Motor neuron (in vitro differentiated cells): ENCODE data around the gene ENKUR. TPM values are rescaled to one million over a fixed set of nuclear protein-coding genes. Genes with fewer than 3 reads are reported as not detected.

Experiments
- ATAC-seq, 8 experiments: fragments of 200-7000 bp; cut with Tn5 transposase; replicated peaks in 6 of 8; 2 replicates each; pipeline ENCODE4 v1.8.0; 2021; ENCODE audit warnings: mild to moderate bottlenecking in 8 of 8, moderate library complexity in 8 of 8
- H3K27ac ChIP-seq, 2 donors: fragments of 250-450 bp; sonication (Bioruptor Pico); 2 replicates each; pipeline ENCODE4 v1.9.0; 2021; ENCODE audit warnings: antibody characterized with exemption in 2 of 2, mild to moderate bottlenecking in 2 of 2, moderate library complexity in 1 of 2
- H3K4me1 ChIP-seq, 2 donors: fragments of 250-450 bp; sonication (Bioruptor Pico); replicated peaks in 1 of 2; 2 replicates each; pipeline ENCODE4 v1.6.1; 2021; ENCODE audit warnings: antibody characterized with exemption in 2 of 2, mild to moderate bottlenecking in 2 of 2, moderate library complexity in 1 of 2
- H3K4me3 ChIP-seq, 5 donors: fragments of 250-450 bp; sonication (Bioruptor Pico); 2 replicates each; pipeline ENCODE4 v1.9.0; 2021; ENCODE audit warnings: antibody characterized with exemption in 5 of 5, mild to moderate bottlenecking in 5 of 5, moderate library complexity in 4 of 5
- WGBS, 10 experiments: fragments of 450-650 bp; shearing (Covaris generic); methylation state at CpG; one replicate each; pipeline ENCODE4 v1.0.0; 2022; 5-methylcytosine and 5-hydroxymethylcytosine counted together
- in situ Hi-C, 9 experiments: fragments of 400-800 bp; cut with MboI; loops; one replicate each; pipeline ENCODE4 v1.15.0; 2021; ENCODE audit warnings: low sequenced_read_pairs in 9 of 9, low pct_unique_long_range_greater_than_20kb in 2 of 9; ENCODE audit not compliant: unreplicated experiment in 9 of 9
- total RNA-seq, 8 experiments: library from RNA; unstranded; fragments of 300-600 nt; gene quantifications; 2 replicates each; pipeline versions ENCODE4 v1.2.3 to v1.2.4, GENCODE V29; 2022

The ENKUR gene
- total RNA-seq, 8 experiments from 2014 or later, result 0.45 to 33.6 (median 4.1) TPM

DNA sequence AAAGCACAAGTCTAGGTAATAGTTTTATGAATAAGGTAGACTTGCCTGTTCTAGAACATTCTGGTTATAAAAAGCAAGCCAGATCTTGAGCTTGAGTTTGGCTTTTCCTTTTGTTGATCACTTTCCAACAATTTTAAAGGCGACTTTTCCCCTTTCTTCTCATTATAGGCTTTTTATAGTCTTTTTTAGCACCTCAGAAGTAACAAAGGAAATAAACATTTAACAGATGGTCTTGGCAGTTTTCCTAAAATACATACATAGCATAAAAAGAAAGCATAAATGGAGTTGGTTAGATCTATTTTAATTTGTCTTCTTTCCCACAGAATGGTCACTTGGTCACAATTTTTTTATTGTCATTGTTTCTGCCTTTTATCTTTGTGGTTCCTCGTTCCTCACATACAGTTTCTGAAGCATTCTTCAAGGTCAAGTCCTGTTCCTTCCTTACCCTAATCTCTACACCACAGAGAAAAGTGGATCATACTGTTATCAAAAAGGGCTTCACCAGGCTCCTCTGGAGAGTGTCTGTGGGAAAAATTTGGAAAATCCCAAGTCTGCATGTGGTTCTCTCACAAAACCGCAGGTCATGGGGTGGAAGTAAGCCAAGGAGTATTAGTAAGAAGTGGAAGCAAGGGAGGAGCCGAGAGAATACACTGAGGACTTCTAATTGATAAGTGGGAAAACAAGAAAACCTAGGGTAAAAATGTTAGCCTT, 31.8 kb upstream of the ENKUR start:
- in situ Hi-C loops, result no loop called here
- Histone ChIP-seq H3K4me1 (no peaks in the 10 kb centered on the region), H3K4me3 (no peak overlapping the region), H3K27ac (no peak overlapping the region)
- ATAC-seq, result peak in 1 of 8 experiments; percentile 50
- 23 to 100% (median 83%) methylated on average over 1 to 4 of the region's 4 CpGs for WGBS, 10 experiments

GRCh38 chr10:25047088-25047487, 31.1 kb upstream of the ENKUR start:
- Histone ChIP-seq H3K4me1 (no peaks in the 10 kb centered on the region), H3K27ac (no peak overlapping the region), H3K4me3 (no peak overlapping the region)
- in situ Hi-C loops, result no loop called here
- no peak for ATAC-seq
- WGBS, 10 experiments, result 25 to 100% (median 90%) methylated on average over 1 to 2 of the region's 2 CpGs

- 0 to 100% (median 60%) methylated on average over 1 of the region's 1 CpG; no CpG with 5 or more reads in 2 of the 10 experiments for WGBS, 10 experiments
- ATAC-seq, result no peak
- in situ Hi-C loops, result no loop called here
- Histone ChIP-seq H3K27ac (no peak overlapping the region), H3K4me3 (no peak overlapping the region), H3K4me1 (no peaks in the 10 kb centered on the region)
Measured at GRCh38 chr10:25046641-25047040, 30.7 kb upstream of the ENKUR start.

GRCh38 chr10:25039531-25039930, 23.6 kb upstream of the ENKUR start:
- in situ Hi-C loops, result no loop called here
- no peak for ATAC-seq

GRCh38 chr10:25038325-25038724, 22.4 kb upstream of the ENKUR start:
- WGBS, 10 experiments, result 43 to 100% (median 72%) methylated on average over 1 to 2 of the region's 2 CpGs
- no peak overlapping the region for H3K4me3 ChIP-seq
- ATAC-seq, result no peak
- in situ Hi-C loops, result no loop called here
- no peaks in the 10 kb centered on the region for H3K4me1 ChIP-seq
- H3K27ac ChIP-seq, result no peak overlapping the region

More at GRCh38 chr10:25039531-25039930, 23.6 kb upstream of the ENKUR start:
- H3K4me1 ChIP-seq, result no peaks in the 10 kb centered on the region
- H3K27ac ChIP-seq, result no peak overlapping the region
- no peak overlapping the region for H3K4me3 ChIP-seq

GRCh38 chr10:25036381-25036780, 20.4 kb upstream of the ENKUR start:
- no peaks in the 10 kb centered on the region for H3K4me1 ChIP-seq
- no peak for ATAC-seq
- no peak overlapping the region for H3K4me3 ChIP-seq
- WGBS, 10 experiments, result 71 to 90% (median 79%) methylated on average over 2 to 3 of the region's 3 CpGs; no CpG with 5 or more reads in 5 of the 10 experiments
- in situ Hi-C loops, result no loop called here
- H3K27ac ChIP-seq, result no peak overlapping the region

- in situ Hi-C loops, result no loop called here
- WGBS, 10 experiments, result 86 to 100% (median 94%) methylated on average over 2 of the region's 2 CpGs
- Histone ChIP-seq H3K27ac (no peak overlapping the region), H3K4me1 (no peaks in the 10 kb centered on the region), H3K4me3 (no peak overlapping the region)
- ATAC-seq, result no peak
Measured at GRCh38 chr10:25029519-25029918, 13.6 kb upstream of the ENKUR start.

- Histone ChIP-seq H3K4me1 (no peaks in the 10 kb centered on the region), H3K4me3 (no peak overlapping the region), H3K27ac (no peak overlapping the region)
- in situ Hi-C loops, result no loop called here
- 30 to 100% (median 100%) methylated on average over 1 of the region's 1 CpG; no CpG with 5 or more reads in 1 of the 10 experiments for WGBS, 10 experiments
- no peak for ATAC-seq
Measured at GRCh38 chr10:25028711-25029110, 12.8 kb upstream of the ENKUR start.

DNA sequence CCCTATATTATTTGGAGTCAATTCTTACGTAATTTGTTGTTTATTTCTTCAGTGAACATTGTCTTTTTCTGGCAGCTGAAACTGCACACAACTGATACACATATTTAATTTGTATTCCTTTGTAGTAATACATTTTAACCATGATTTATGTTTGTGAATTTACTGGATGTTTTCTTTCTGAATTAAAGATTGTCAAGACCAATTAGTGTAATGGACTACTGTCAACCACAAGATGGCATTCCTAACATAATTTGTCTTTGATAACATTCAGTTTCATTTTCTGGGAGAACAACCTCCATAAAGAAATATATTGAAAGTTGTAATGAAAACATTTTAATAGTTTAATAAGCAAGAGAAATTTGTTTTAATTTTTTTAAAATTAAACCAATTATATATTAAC, 10.5 kb upstream of the ENKUR start:
- H3K4me1 ChIP-seq, result no peaks in the 10 kb centered on the region
- ATAC-seq, result no peak
- in situ Hi-C loops, result no loop called here
- no peak overlapping the region for H3K4me3 ChIP-seq
- 79 to 100% (median 100%) methylated on average over 1 of the region's 1 CpG; no CpG with 5 or more reads in 2 of the 10 experiments for WGBS, 10 experiments
- no peak overlapping the region for H3K27ac ChIP-seq

GRCh38 chr10:25024528-25024927, 8.6 kb upstream of the ENKUR start:
- no peak overlapping the region for H3K4me3 ChIP-seq

GRCh38 chr10:25023278-25023677, 7.3 kb upstream of the ENKUR start:
- in situ Hi-C loops, result no loop called here
- WGBS, 10 experiments, result 67 to 100% (median 97%) methylated on average over 1 to 3 of the region's 3 CpGs; no CpG with 5 or more reads in 1 of the 10 experiments
- ATAC-seq, result no peak
- no peak overlapping the region for H3K4me3 ChIP-seq
- no peak overlapping the region for H3K27ac ChIP-seq
- H3K4me1 ChIP-seq, result peaks cover under 1 to 1% of the 10 kb centered on the region in 2 donors

More at GRCh38 chr10:25024528-25024927, 8.6 kb upstream of the ENKUR start:
- no peaks in the 10 kb centered on the region for H3K4me1 ChIP-seq
- ATAC-seq, result no peak
- in situ Hi-C loops, result no loop called here
- WGBS, 10 experiments, result 27 to 100% (median 94%) methylated on average over 1 to 8 of the region's 8 CpGs; no CpG with 5 or more reads in 1 of the 10 experiments
- H3K27ac ChIP-seq, result no peak overlapping the region

DNA sequence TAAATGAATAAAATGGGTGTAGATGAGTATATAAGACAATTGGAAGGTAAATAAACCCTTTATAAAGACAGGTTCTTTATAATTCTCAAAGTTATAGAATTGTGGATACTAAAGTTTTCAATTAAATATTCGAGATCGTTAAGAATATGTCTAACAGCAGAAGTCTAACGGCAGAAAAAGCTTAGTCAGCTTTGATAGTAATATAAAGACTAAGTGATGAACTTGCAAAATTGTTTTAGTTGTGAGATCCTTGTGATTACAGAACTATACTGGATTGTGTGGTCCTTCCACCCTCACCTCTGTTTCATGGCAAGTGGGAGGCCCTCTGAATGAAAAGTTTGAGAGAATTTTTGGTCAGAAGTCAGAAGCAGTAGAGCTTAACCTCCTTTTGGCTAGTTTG, 2.7 kb upstream of the ENKUR start:
- 94 to 100% (median 99%) methylated on average over 1 to 3 of the region's 3 CpGs; no CpG with 5 or more reads in 2 of the 10 experiments for whole genome bisulfite sequencing, 10 experiments
- Histone ChIP-seq H3K4me3 (no peak overlapping the region), H3K27ac (no peak overlapping the region), H3K4me1 (peaks cover 9 to 11% of the 10 kb centered on the region in 2 donors)
- in situ Hi-C loops, result no loop called here
- no peak for ATAC-seq

- H3K4me1 ChIP-seq, result peaks cover 9 to 13% of the 10 kb centered on the region in 2 donors
- peak overlapping the region; percentile 42 to 56 (median 46) for H3K4me3 ChIP-seq
- in situ Hi-C loops, result no loop called here
- no peak for ATAC-seq
- 81 to 100% (median 91%) methylated on average over 3 to 6 of the region's 6 CpGs; no CpG with 5 or more reads in 1 of the 10 experiments for WGBS, 10 experiments
- peak overlapping the region; percentile 79 to 93 for H3K27ac ChIP-seq
Measured at GRCh38 chr10:25017661-25018060, 1.7 kb upstream of the ENKUR start.

DNA sequence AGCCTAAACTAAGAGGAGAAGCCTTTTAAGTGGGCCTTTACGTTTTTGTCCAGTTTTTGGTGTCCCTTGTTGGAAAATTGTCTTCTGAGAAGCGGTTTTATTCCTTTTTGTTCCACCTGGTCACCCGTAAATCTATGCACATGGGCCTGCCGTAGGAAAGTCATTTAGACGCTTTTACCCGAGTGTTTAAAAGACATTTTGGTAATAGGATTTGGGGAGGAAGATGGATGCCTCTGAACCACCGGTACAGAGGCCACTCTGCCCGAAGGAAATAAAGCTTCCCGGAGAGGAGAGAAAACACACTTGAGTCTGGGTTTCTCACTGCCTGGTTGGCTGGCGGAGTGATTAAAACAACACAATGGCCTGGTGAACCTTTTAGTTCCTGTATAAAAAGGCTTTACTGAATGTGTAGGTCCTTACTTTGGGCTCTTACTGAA, 1.2 kb upstream of the ENKUR start:
- 0 to 33% (median 5%) methylated on average over 1 to 9 of the region's 10 CpGs for WGBS, 10 experiments
- Histone ChIP-seq H3K4me1 (peaks cover 9 to 13% of the 10 kb centered on the region in 2 donors), H3K27ac (peak overlapping the region; percentile 79 to 93), H3K4me3 (peak overlapping the region; percentile 42 to 56 (median 46))
- in situ Hi-C loops, result no loop called here
- peak in 1 of 8 experiments; percentile 1 for ATAC-seq
